TTC549 (cell line): ENCODE data around the gene LIPH.
"Not testable (repeated sequence)": the region's sequence is repeated elsewhere in the genome, so short reads cannot be mapped to it uniquely, and the experiment has no call there.

Experiments used
- FAIRE-seq: peaks from 2 replicates; lab custom pipeline; 2012; peaks lifted over from hg19 to GRCh38; lab: Jason Lieb, UNC

The LIPH gene

DNA sequence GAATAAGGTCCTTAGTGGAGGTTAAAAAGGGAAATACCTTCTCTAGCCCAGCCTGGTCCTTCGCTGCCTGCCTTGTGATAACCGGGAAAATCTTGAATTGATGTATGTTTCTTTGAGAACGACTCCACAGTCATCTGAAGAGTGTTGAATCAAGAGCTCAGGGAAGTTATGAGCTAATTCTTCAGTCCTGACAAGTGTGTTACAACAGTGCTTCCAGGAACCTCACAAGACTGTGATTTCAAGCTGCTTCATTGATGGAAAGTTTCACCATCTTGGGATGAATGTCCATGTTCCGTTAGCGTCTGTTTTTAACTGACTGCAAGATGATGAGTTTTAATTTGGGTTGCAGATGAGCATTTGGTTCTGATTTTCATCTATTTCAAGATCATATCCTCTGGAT, 66.0 kb downstream of the LIPH start:
- no peak for FAIRE-seq

GRCh38 chr3:185484296-185484695, 68.1 kb downstream of the LIPH start:
- FAIRE-seq, result no peak

- FAIRE-seq, result no peak
Measured at GRCh38 chr3:185479373-185479945, 72.9 kb downstream of the LIPH start.

- no peak for FAIRE-seq
Measured at GRCh38 chr3:185477316-185477715, 75.1 kb downstream of the LIPH start.

DNA sequence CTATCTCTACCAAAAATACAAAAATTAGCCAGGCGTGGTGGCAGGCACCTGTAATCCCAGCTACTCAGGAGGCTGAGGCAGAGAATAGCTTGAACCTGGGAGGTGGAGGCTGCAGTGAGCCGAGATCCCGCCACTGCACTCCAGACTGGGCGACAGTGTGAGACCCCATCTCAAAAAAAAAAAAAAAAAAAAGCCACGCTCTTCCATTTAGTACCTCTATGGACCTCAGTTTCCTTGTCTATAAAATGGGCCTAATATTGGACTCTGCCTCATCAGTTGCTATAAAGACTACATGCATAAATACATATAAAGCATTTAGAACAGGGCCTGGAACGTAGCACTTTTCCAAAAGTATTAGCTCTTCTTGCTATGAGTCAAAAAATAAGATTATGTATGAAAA, 77.5 kb downstream of the LIPH start:
- FAIRE-seq, result not testable (repeated sequence)

DNA sequence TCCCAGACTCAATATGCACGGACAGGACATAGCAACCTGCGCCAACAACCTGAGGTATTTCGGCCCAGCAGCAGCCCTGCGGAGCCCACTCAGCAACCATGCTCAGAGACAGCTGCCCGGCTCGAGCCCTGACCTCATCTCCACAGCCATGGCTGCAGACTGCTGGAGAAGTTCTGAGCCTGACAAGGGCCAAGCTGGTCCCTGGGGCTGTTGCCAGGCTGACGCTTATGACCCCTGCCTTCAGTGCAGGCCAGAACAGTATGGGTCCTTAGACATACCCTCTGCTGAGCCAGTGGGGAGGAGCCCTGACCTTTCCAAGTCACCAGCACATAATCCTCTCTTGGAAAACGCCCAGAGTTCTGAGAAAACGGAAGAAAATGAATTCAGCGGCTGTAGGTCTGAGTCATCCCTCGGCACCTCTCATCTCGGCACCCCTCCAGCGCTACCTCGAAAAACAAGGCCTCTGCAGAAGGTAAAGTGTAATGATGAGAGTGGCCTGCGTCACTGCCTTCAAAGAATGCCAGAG, 79.0 kb downstream of the LIPH start:
- no peak for FAIRE-seq

DNA sequence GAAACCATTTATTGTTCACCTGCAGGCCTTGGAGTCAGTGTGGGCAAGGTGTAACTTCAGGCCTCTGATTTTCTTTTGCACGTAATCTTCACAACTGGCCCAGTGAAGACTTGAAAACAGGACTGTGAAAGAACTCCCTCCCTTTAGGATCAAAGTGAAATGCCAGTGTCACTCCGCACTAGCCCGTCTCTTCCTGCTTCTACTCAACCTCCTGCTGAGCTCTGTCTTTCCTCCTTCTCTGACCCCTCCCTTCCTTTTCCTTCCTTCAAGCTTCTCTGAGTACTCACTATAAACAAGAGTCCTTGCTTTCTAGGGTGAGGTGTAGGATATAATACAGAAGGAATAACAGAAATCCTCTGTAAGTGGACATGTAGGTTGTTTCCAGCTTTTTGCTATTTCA, 82.1 kb downstream of the LIPH start:
- no peak for FAIRE-seq

- FAIRE-seq, result no peak
Measured at GRCh38 chr3:185469542-185469941, 82.8 kb downstream of the LIPH start.

- FAIRE-seq, result not testable (repeated sequence)
Measured at GRCh38 chr3:185466123-185466522, 86.3 kb downstream of the LIPH start.

GRCh38 chr3:185465471-185465870, 86.9 kb downstream of the LIPH start:
- no peak for FAIRE-seq

GRCh38 chr3:185460719-185461350, 91.6 kb downstream of the LIPH start:
- FAIRE-seq, result peak; percentile 22

DNA sequence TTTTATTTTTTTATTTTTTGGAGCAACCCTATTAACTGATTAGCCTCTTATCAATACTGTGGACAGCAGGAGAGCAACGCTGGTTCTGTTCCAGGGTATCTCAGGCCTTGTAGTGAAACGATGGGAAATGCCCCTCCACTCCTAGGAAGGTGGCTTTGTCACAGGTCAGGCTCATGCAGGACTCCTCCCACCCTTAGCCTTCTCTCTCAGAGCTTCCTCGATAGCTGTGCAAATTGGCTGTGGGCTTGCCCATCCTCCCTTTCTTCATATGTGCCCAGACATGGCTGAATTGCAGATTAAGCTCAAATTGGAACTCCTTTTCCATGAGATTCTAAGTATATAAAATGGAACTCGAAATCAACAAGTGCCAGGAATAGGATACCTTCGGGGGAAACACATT, 92.1 kb downstream of the LIPH start:
- FAIRE-seq, result no peak

- no peak for FAIRE-seq
Measured at GRCh38 chr3:185457376-185457775, 95.0 kb downstream of the LIPH start.
